Stomach (tissue), 9 donors: ENCODE data around the gene NCAM1. TPM values are rescaled to one million over a fixed set of nuclear protein-coding genes. Genes with fewer than 3 reads are reported as not detected.

Source experiments
- DNase-seq, 2 donors: peaks; one replicate each; pipeline versions ENCODE4 v3.0.0 to v3.0.0-alpha.2; 2013 to 2019
- H3K27ac ChIP-seq, 5 donors: fragments of 200-600 bp in 4 of 5; sonication (generic) in 4 of 5; one replicate each; pipeline ENCODE4 v1.5.1; 2013 to 2019; ENCODE audit warnings: mild to moderate bottlenecking in 1 of 5, moderate library complexity in 1 of 5
- H3K27me3 ChIP-seq, 3 donors: fragments of 200-600 bp; sonication (generic); one replicate each; pipeline ENCODE4 v1.5.1; 2017 to 2019; ENCODE audit warnings: mixed run types in 1 of 3
- H3K36me3 ChIP-seq, 4 donors: fragments of 200-600 bp; sonication (generic); 1 replicate in 3 of 4; 2 replicates in 1 of 4; pipeline ENCODE4 v1.5.1; 2016 to 2019
- H3K4me1 ChIP-seq, 4 donors: fragments of 200-600 bp; sonication (generic); one replicate each; pipeline ENCODE4 v1.5.1; 2016 to 2019
- H3K4me3 ChIP-seq, 4 donors: fragments of 200-600 bp; sonication (generic) in 3 of 4; one replicate each; pipeline ENCODE4 v1.5.1; 2016 to 2019; ENCODE audit warnings: mild to moderate bottlenecking in 1 of 4
- H3K9me3 ChIP-seq, 4 donors: fragments of 200-600 bp; sonication (generic); one replicate each; pipeline ENCODE4 v1.5.1; 2016 to 2019
- CTCF ChIP-seq, 7 experiments: fragments of 450-650 bp in 4 of 7; fragments of 200-600 bp in 3 of 7; sonication (generic) in 3 of 7; IDR thresholded peaks; one replicate each; pipeline ENCODE4 v1.5.1; 2016 to 2019; ENCODE audit warnings: antibody characterized with exemption in 7 of 7, control low read depth in 2 of 7, mild to moderate bottlenecking in 1 of 7
- EP300 ChIP-seq: sonication (generic); formaldehyde crosslinking; IDR thresholded peaks from one replicate; pipeline ENCODE4 v1.6.1; 2017; ENCODE audit warnings: antibody characterized with exemption
- POLR2A ChIP-seq, 4 donors: fragments of 450-650 bp; IDR thresholded peaks; one replicate each; pipeline ENCODE4 v1.6.1; 2016; ENCODE audit warnings: antibody characterized with exemption in 4 of 4, control low read depth in 2 of 4, mild to moderate bottlenecking in 1 of 4, moderate library complexity in 1 of 4
- POLR2AphosphoS5 ChIP-seq, 3 donors: sonication (generic); formaldehyde crosslinking; IDR thresholded peaks; one replicate each; pipeline ENCODE4 v1.6.1; 2016; ENCODE audit warnings: antibody characterized with exemption in 3 of 3
- WGBS, 5 donors: extraction: QIAGEN DNeasy Blood & Tissue Kit in 3 of 5; methylation state at CpG; one replicate each; pipeline versions ENCODE4 v1.1.5 to v1.1.7; 2013 to 2018; 5-methylcytosine and 5-hydroxymethylcytosine counted together
- intact Hi-C: fragments of 100-400 bp; cut with DNase I; formaldehyde crosslinking; loops from one replicate; pipeline ENCODE4 v1.15.1; 2023; ENCODE audit warnings: low total_unique reads
- polyA plus RNA-seq, 3 donors: library from polyadenylated mRNA; stranded (reverse); fragments of 200-250 nt; gene quantifications; one replicate each; pipeline ENCODE4 v1.2.3, GENCODE V29; 2013
- total RNA-seq, 5 donors: library from RNA; depleted of rRNA; stranded (reverse); fragments of >200 nt; gene quantifications; one replicate each; pipeline versions ENCODE4 v1.1.0 to v1.2.3, GENCODE V29; 2014 to 2016
- donor health status: healthy with polysubstance abuse.
- donor health status: Bipolar disorder and iron deficiency.
- donor health status: healthy.

Gene NCAM1
- total and polyA plus RNA-seq, 8 donors, result 5.7 to 84.8 (median 28.9) TPM

- H3K27me3 ChIP-seq, result no peaks in the 10 kb centered on the region
- TF ChIP-seq POLR2AphosphoS5 (IDR thresholded peaks at IDR 0.05) (no peak), CTCF (IDR thresholded peaks at IDR 0.05) (no peak), EP300 (no peak), POLR2A (IDR thresholded peaks at IDR 0.05) (no peak)
- intact Hi-C loops, result no loop called here
- peaks cover 0 to 10% (median 0%) of the 10 kb centered on the region in 4 donors for H3K4me1 ChIP-seq
- no peaks in the 10 kb centered on the region for H3K9me3 ChIP-seq
- H3K4me3 ChIP-seq, result no peak overlapping the region
- DNase-seq, result no peak
- 42 to 60% (median 50%) methylated on average over 4 of the region's 4 CpGs for WGBS, 5 donors
- no peak overlapping the region for H3K27ac ChIP-seq
- no peaks in the 10 kb centered on the region for H3K36me3 ChIP-seq
These were observed 13.8 kb downstream of the NCAM1 start for GRCh38 chr11:112975051-112975450.

- Histone ChIP-seq H3K4me1 (peaks cover 0 to 10% (median 0%) of the 10 kb centered on the region in 4 donors), H3K27me3 (no peaks in the 10 kb centered on the region), H3K4me3 (no peak overlapping the region), H3K27ac (no peak overlapping the region), H3K36me3 (no peaks in the 10 kb centered on the region), H3K9me3 (no peaks in the 10 kb centered on the region)
- no peak for DNase-seq
- intact Hi-C loops, result no loop called here
- WGBS, 5 donors, result 84 to 90% (median 89%) methylated on average over 2 of the region's 2 CpGs
- TF ChIP-seq POLR2A (IDR thresholded peaks at IDR 0.05), result no peak
- TF ChIP-seq CTCF (IDR thresholded peaks at IDR 0.05), result no peak
- no peak for TF ChIP-seq EP300
- TF ChIP-seq POLR2AphosphoS5 (IDR thresholded peaks at IDR 0.05), result no peak
These were observed 14.3 kb downstream of the NCAM1 start for GRCh38 chr11:112975493-112975892.

GRCh38 chr11:112977755-112978154 is 16.5 kb downstream of the NCAM1 start:
- no peak overlapping the region for H3K4me3 ChIP-seq
- H3K27me3 ChIP-seq, result no peaks in the 10 kb centered on the region
- H3K9me3 ChIP-seq, result no peaks in the 10 kb centered on the region
- H3K36me3 ChIP-seq, result no peaks in the 10 kb centered on the region
- intact Hi-C loops, result no loop called here
- no peak overlapping the region for H3K27ac ChIP-seq
- H3K4me1 ChIP-seq, result peaks cover 0 to 10% (median 0%) of the 10 kb centered on the region in 4 donors
- 29 to 44% (median 41%) methylated on average over 1 of the region's 1 CpG for WGBS, 5 donors
- TF ChIP-seq CTCF (IDR thresholded peaks at IDR 0.05), result no peak
- peak in 1 of 3 donors; percentile 48 for TF ChIP-seq POLR2AphosphoS5 (IDR thresholded peaks at IDR 0.05)
- DNase-seq, result no peak

GRCh38 chr11:112983887-112984286 is 22.7 kb downstream of the NCAM1 start:
- no peak overlapping the region for H3K27ac ChIP-seq
- H3K36me3 ChIP-seq, result no peaks in the 10 kb centered on the region
- H3K9me3 ChIP-seq, result peaks cover 0 to 27% (median under 1%) of the 10 kb centered on the region in 4 donors
- no peak overlapping the region for H3K4me3 ChIP-seq
- TF ChIP-seq CTCF (IDR thresholded peaks at IDR 0.05), result no peak
- no peak for TF ChIP-seq EP300
- TF ChIP-seq POLR2A (IDR thresholded peaks at IDR 0.05), result no peak
- TF ChIP-seq POLR2AphosphoS5 (IDR thresholded peaks at IDR 0.05), result no peak
- intact Hi-C loops, result no loop called here
- WGBS, 5 donors, result 4 to 34% (median 11%) methylated on average over 1 of the region's 1 CpG
- H3K27me3 ChIP-seq, result no peaks in the 10 kb centered on the region
- peak in 1 of 2 donors; percentile 27 for DNase-seq
- no peaks in the 10 kb centered on the region for H3K4me1 ChIP-seq
